ENCODE measurements around the gene STX5. TPM values are rescaled to one million over a fixed set of nuclear protein-coding genes. Genes with fewer than 3 reads are reported as not detected.

STX5 gene
- total RNA-seq, 1 donor from 2014 or later: 40.9 TPM

- intact Hi-C loops (cut with DNase I): no loop called here
- TF ChIP-seq CTCF (IDR thresholded peaks at IDR 0.05): no peak
- Histone ChIP-seq H3K4me1 (peaks cover 28% of the 10 kb centered on the region), H3K36me3 (peaks cover 29% of the 10 kb centered on the region), H3K27me3 (no peaks in the 10 kb centered on the region), H3K9me3 (no peaks in the 10 kb centered on the region), H3K4me3 (peak overlapping the region; percentile 83), H3K27ac (peak overlapping the region; percentile 93)
- DNase-seq (no peak), ATAC-seq (no peak)
These were observed 25.9 kb downstream of the STX5 start for GRCh38 chr11:62805961-62806441.

GRCh38 chr11:62805076-62805892 is 26.6 kb downstream of the STX5 start, which contains the start of gene NXF1:
Gene NXF1 (minus strand): TSS chr11:62805440. CDS start chr11:62805356, 84 bp downstream.
- ATAC-seq: peak; percentile 95
- intact Hi-C loops (cut with DNase I): no loop called here

GRCh38 chr11:62804310-62805075 is 27.4 kb downstream of the STX5 start:
- no peak for TF ChIP-seq CTCF (IDR thresholded peaks at IDR 0.05)
- Histone ChIP-seq H3K27me3 (no peaks in the 10 kb centered on the region), H3K36me3 (peaks cover 44% of the 10 kb centered on the region), H3K4me3 (peak overlapping the region; percentile 83), H3K9me3 (no peaks in the 10 kb centered on the region), H3K4me1 (peaks cover 28% of the 10 kb centered on the region), H3K27ac (peak overlapping the region; percentile 93)
- DNase-seq: no peak
- intact Hi-C loops (cut with DNase I): no loop called here
- ATAC-seq: peak; percentile 20

More at GRCh38 chr11:62805076-62805892, 26.6 kb downstream of the STX5 start, which contains the start of gene NXF1:
- Histone ChIP-seq H3K9me3 (no peaks in the 10 kb centered on the region), H3K4me1 (peaks cover 28% of the 10 kb centered on the region), H3K36me3 (peaks cover 36% of the 10 kb centered on the region), H3K27me3 (no peaks in the 10 kb centered on the region), H3K27ac (peak within 1 kb of the TSS; percentile 93), H3K4me3 (peak within 1 kb of the TSS; percentile 83)
- DNase-seq: peak; percentile 97
- peak; percentile 9 for TF ChIP-seq CTCF (IDR thresholded peaks at IDR 0.05)

- Histone ChIP-seq H3K27ac (no peak overlapping the region), H3K36me3 (peaks cover 79% of the 10 kb centered on the region), H3K4me1 (peaks cover 17% of the 10 kb centered on the region), H3K9me3 (no peaks in the 10 kb centered on the region), H3K4me3 (no peak overlapping the region), H3K27me3 (no peaks in the 10 kb centered on the region)
- no peak for DNase-seq
- intact Hi-C loops (cut with DNase I): no loop called here
- no peak for TF ChIP-seq CTCF (IDR thresholded peaks at IDR 0.05)
- ATAC-seq: no peak
These were observed 30.8 kb downstream of the STX5 start for GRCh38 chr11:62801071-62801470.

- Histone ChIP-seq H3K27me3 (no peaks in the 10 kb centered on the region), H3K36me3 (peaks cover 94% of the 10 kb centered on the region), H3K9me3 (no peaks in the 10 kb centered on the region), H3K27ac (no peak overlapping the region), H3K4me1 (peaks cover 13% of the 10 kb centered on the region), H3K4me3 (no peak overlapping the region)
- DNase-seq (no peak), ATAC-seq (no peak)
- intact Hi-C loops (cut with DNase I): loop anchor here (10.0 kb wide), 1 partner anchor 55 kb away; no protein-coding TSS in a partner anchor
- TF ChIP-seq CTCF (IDR thresholded peaks at IDR 0.05): no peak
These were observed 32.4 kb downstream of the STX5 start for GRCh38 chr11:62799486-62799885.
